Kidney epithelial cell (primary cell): ENCODE results near the gene NEK6. TPM values are rescaled to one million over a fixed set of nuclear protein-coding genes. Genes with fewer than 3 reads are reported as not detected.

ENCODE experiments used
- DNase-seq: peaks from one replicate; pipeline ENCODE4 v3.0.0-alpha.2; 2010; ENCODE audit warnings: low read depth
- H3K27me3 ChIP-seq: 2 replicates; pipeline ENCODE4 v1.6.0; 2011; ENCODE audit warnings: low read length; ENCODE audit not compliant: control insufficient read depth, insufficient read depth
- H3K36me3 ChIP-seq: 2 replicates; pipeline ENCODE4 v1.5.1; 2011; ENCODE audit warnings: low read length; ENCODE audit not compliant: control insufficient read depth, insufficient read depth
- H3K4me3 ChIP-seq: 2 replicates; pipeline ENCODE4 v1.5.1; 2011; ENCODE audit warnings: low read depth, mild to moderate bottlenecking, control low read depth, low read length
- total RNA-seq: library from RNA; depleted of rRNA; stranded (reverse); fragments of >200 nt; gene quantifications from 2 replicates; pipeline ENCODE4 v1.2.3, GENCODE V29; 2015
- TF ChIP-seq, protein P1 (sequence below): IDR thresholded peaks from 2 replicates; pipeline ENCODE4 v1.5.1; 2011; ENCODE audit warnings: mild to moderate bottlenecking, moderate library complexity, low read length, control low read depth, inconsistent platforms; ENCODE audit not compliant: insufficient read depth, poor library complexity, severe bottlenecking

NEK6 gene
- total RNA-seq, 1 donor from 2014 or later: 17.8 TPM

DNA sequence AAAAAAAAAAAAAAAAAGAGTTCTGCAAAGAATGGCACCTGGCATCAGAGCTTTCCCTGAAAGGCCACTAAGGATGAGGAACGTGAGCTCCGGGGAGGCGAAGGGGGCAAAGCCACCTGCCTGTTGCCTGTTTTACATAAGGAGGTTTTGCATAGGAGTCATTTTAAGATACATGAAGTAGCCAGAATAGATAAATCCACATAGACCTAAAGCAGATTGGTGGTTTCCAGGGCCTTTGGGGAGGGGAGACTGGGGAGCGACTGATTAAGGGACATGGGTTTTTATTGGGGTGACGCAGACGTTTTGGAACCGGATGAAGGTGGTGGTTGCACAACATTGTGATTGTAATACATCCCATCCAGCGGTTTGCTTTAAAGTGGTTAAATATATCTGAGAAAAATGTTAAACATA, 7.1 kb downstream of the NEK6 start:
- no peaks in the 10 kb centered on the region for H3K27me3 ChIP-seq
- TF ChIP-seq, protein P1, sequence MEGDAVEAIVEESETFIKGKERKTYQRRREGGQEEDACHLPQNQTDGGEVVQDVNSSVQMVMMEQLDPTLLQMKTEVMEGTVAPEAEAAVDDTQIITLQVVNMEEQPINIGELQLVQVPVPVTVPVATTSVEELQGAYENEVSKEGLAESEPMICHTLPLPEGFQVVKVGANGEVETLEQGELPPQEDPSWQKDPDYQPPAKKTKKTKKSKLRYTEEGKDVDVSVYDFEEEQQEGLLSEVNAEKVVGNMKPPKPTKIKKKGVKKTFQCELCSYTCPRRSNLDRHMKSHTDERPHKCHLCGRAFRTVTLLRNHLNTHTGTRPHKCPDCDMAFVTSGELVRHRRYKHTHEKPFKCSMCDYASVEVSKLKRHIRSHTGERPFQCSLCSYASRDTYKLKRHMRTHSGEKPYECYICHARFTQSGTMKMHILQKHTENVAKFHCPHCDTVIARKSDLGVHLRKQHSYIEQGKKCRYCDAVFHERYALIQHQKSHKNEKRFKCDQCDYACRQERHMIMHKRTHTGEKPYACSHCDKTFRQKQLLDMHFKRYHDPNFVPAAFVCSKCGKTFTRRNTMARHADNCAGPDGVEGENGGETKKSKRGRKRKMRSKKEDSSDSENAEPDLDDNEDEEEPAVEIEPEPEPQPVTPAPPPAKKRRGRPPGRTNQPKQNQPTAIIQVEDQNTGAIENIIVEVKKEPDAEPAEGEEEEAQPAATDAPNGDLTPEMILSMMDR: no peak
- DNase-seq: no peak
- H3K4me3 ChIP-seq: no peak overlapping the region
- no peaks in the 10 kb centered on the region for H3K36me3 ChIP-seq

DNA sequence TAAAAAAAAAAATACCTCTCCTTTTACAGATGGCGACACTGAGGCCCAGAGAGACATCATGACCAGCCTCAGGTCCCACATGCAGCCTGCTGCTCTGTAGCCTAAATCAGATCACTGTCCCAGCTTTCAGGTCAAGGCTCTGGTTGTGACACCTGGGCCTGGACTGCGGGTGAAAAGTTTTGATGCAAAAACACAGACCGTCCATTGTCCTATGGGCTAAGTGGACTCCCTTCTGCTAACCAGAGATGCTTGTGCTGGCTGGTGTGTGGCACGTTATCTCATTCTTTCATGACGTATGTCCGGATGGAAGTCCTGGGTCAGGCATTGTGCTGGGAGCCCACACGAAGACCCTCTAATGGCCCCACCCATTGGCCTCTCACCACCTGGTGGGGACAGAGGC, 7.8 kb downstream of the NEK6 start:
- DNase-seq: no peak
- no peak overlapping the region for H3K4me3 ChIP-seq
- TF ChIP-seq, protein P1: no peak
- H3K36me3 ChIP-seq: no peaks in the 10 kb centered on the region
- no peaks in the 10 kb centered on the region for H3K27me3 ChIP-seq

DNA sequence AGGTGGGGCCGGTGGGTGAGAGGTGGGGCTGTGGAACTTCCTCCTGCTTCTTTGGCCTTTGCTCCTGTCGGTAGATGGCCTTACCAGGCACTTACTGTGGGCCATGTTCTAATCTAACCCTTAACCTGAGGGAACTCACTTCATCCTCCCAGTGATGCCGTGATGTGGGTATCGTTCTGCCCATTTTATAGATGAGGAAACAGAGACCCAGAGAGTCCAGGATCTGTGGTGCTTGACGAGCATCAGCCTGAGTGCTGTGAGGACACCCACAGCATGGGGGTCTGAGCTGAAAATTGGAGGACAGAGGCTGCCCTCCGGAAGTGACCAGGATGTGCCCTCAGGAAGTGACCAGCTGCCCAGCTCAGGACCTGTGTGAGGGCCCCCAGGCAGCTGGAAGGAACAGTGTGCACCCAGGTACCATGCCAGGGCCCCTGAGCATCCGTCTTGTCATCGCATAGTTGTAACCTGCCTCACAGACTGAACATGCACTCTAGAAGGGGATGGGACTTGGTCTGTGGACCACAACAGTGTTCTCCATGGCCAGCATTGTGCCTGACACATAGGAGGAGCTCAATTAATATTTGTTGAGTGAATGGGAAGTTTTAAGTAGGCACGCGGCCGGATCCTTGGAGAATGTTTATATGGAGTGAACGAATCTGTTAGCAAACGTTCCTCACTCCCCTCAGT, 8.5 kb downstream of the NEK6 start:
- H3K4me3 ChIP-seq: no peak overlapping the region
- TF ChIP-seq, protein P1: no peak
- no peaks in the 10 kb centered on the region for H3K27me3 ChIP-seq
- no peaks in the 10 kb centered on the region for H3K36me3 ChIP-seq
- no peak for DNase-seq

DNA sequence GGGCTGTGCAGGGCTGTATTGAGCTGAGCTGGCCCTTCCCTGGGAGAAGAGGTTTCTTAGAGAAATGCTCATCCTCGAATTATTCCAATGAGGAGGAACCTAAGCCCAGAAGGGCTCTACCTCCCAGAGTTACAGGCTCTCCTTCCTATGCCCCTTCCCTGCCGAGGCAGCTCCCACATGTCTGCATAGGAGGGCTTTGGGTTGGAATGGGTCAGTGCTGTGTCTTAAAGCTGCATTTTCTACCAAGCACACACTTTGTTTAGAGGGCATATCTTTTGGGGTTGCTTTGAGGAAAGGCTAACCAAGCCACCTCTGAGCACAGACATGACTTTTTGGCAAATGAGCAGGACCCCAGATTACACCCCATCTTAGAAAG, 9.1 kb downstream of the NEK6 start:
- Histone ChIP-seq H3K27me3 (no peaks in the 10 kb centered on the region), H3K4me3 (no peak overlapping the region), H3K36me3 (no peaks in the 10 kb centered on the region)
- TF ChIP-seq, protein P1: no peak
- DNase-seq: no peak

DNA sequence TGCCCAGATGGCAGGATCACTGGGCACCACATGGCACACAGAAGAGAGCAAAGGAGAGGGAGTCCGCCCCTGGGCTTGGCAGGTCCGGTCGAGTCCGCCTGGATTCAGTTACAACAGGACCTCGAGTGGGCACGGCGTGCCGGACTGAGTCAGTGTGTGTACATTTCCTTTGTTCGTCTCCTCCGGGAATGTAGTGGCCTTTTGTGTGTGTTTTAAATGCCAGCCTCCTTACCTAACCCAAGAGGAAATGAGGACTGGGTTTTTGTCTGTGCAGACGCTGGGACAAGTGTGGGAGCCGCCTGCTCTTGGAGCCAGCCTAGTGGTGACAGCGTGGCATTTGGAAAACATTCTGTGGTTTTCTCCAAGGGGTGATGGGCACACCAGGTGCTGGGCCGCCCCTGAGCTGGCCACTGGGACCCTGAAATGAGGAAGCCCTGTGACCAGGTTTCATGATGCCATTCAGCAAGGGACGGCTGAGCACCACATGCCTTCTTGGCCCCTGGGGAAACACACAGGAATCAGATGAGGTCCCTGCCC, 9.6 kb downstream of the NEK6 start:
- DNase-seq: peak; percentile 76
- no peak overlapping the region for H3K4me3 ChIP-seq
- no peaks in the 10 kb centered on the region for H3K27me3 ChIP-seq
- H3K36me3 ChIP-seq: no peaks in the 10 kb centered on the region
- TF ChIP-seq, protein P1: no peak

DNA sequence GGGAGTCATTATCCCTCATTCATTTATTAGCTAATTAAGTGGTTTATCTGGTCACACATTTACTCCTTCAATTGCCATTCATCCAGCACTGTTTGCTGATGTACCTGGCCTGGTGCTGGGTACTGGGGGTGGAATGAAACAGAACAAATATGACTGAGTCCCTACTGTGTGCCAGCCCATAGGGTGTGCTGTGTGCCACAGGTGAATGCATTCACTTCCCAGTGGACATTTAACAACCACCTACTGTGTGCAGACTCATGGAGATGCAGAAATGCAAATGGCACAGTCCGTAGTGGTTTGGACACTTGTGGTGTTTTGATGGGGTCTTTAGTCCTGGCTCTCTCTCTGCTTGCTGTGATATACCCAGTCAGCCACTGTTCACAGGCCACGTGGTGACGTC, 10.5 kb downstream of the NEK6 start:
- Histone ChIP-seq H3K36me3 (no peaks in the 10 kb centered on the region), H3K27me3 (no peaks in the 10 kb centered on the region), H3K4me3 (no peak overlapping the region)
- TF ChIP-seq, protein P1: no peak
- DNase-seq: no peak
